WI38 (cell line): ENCODE data around the gene DHDH.
"Not testable (repeated sequence)": the region's sequence is repeated elsewhere in the genome, so short reads cannot be mapped to it uniquely, and the experiment has no call there.

Source experiments
- H3K4me3 ChIP-seq: 2 replicates; pipeline ENCODE4 v1.5.1; 2011; ENCODE audit warnings: low read depth, mild to moderate bottlenecking, control low read depth, low read length
- TF ChIP-seq, protein P1 (sequence below): IDR thresholded peaks from 2 replicates; pipeline ENCODE4 v1.5.1; 2012; ENCODE audit warnings: low read depth, mild to moderate bottlenecking, control low read depth, low read length

DHDH gene

DNA sequence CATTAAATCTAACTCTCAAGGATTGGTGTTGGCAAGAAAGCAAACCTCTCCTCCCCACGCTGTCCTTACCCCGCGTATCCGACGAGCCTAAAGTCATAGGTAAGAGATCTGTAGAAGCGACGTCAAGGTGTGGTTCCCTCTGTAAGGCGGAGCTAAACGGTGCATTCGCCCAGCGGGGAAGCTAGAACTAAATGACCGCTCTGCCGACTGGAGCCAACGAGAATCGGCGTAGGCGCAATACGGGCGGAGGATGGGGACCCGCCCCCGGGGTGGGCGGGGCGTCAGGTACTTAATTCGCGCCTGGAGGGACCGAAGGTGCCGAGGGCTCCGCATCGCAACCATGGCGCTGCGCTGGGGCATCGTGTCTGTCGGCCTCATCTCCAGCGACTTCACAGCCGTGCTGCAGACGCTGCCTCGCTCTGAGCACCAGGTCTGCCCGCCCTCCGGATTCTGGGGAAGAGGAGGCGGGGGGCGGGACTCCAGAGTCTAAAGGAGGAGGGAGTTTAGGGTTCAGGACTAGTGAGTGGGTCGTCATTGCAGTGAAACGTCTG is at the start of gene DHDH:
Gene DHDH, plus strand, starts transcription at position 318 of the 551 bp plus-strand sequence. Its CDS starts 23 bp downstream, at position 341.
- TF ChIP-seq, protein P1, sequence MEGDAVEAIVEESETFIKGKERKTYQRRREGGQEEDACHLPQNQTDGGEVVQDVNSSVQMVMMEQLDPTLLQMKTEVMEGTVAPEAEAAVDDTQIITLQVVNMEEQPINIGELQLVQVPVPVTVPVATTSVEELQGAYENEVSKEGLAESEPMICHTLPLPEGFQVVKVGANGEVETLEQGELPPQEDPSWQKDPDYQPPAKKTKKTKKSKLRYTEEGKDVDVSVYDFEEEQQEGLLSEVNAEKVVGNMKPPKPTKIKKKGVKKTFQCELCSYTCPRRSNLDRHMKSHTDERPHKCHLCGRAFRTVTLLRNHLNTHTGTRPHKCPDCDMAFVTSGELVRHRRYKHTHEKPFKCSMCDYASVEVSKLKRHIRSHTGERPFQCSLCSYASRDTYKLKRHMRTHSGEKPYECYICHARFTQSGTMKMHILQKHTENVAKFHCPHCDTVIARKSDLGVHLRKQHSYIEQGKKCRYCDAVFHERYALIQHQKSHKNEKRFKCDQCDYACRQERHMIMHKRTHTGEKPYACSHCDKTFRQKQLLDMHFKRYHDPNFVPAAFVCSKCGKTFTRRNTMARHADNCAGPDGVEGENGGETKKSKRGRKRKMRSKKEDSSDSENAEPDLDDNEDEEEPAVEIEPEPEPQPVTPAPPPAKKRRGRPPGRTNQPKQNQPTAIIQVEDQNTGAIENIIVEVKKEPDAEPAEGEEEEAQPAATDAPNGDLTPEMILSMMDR, result no peak
- peak within 1 kb of the TSS; percentile 57 for H3K4me3 ChIP-seq

DNA sequence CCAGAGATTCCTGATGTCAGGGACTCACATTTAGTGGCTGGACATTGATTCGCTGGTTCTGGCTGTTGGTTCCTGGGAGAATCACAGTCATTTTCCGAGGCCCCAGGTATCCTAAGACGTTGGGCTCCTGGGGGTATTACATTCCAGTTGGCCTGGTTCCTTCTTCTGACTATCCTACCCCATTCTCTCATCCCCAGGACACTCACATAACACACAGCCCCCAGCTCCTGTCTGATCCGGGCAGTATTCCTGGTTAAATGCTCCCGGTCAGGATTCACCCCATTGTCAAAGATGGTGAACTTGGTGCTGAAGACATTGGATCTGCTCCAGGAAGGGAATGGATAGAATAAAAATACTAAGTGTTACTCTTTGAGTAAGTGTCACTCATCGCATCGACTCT is 49.8 kb upstream of the DHDH start:
- TF ChIP-seq, protein P1, result no peak
- H3K4me3 ChIP-seq, result no peak overlapping the region

DNA sequence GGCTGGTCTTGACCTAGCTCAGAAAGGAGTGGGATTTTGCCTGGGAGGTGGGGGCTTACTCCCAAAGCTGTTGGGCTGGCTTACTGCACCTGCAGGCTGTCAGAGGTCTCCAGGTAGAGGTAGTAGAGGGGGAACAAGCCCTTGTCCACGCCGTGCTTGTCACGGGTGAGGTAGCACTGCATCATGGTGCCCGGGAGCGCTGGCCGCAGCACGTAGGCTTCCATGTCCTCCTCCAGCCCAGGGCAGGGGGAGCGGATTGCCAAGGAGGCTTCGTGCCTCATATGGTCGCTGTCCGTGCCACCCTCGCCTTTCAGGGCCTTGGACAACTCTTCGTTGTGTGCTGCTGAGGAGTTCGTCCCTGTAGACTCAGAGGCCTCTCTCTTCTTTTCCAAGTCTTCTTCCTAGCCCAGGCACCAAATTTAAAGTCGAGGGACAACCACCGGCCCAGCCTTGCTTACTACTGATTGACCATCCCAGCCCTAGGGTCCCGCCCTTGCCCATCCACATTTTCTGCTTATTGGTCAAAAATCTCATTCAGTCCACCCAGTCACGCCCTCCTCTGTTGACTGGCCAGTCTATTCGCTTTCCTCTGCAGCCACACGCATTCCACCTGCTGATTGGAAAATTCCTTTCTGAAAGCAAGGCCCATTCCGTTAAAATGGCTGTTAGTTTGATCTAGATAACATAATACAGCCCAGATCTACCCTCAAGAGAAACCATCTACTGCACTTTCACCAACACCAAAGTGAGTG is 45.5 kb upstream of the DHDH start:
- no peak overlapping the region for H3K4me3 ChIP-seq
- TF ChIP-seq, protein P1, result no peak

DNA sequence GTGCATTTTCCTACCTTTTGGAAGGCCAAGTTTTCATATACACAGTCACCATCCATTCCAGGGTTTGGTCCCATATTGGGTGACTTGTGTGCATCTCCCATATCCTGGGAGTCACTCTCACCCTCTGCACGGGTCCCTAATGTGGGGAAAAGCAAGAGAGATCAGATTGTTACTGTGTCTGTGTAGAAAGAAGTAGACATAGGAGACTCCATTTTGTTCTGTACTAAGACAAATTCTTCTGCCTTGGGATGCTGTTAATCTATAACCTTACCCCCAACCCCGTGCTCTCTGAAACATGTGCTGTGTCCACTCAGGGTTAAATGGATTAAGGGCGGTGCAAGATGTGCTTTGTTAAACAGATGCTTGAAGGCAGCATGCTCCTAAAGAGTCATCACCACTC is 44.0 kb upstream of the DHDH start:
- H3K4me3 ChIP-seq, result not testable (repeated sequence)

DNA sequence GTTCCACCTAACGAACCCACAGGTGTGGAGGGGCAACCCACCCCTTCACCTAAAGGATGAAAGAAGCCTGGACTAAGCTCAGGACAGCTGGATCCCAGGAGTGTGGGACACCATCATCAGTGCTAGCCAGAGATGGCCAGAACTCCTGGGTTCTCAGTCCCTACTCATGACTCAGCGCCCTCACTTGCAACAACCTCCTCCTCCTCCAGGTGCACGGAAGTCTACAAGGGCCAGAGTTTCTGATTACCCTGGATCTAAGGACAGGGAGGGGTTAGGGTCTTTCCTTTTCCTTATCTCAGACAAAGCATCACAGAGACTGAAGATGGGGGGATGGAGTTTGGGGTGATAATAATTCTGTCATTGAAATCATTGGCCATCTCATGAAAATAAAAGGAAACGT is 42.9 kb upstream of the DHDH start:
- TF ChIP-seq, protein P1, result no peak
- no peak overlapping the region for H3K4me3 ChIP-seq

DNA sequence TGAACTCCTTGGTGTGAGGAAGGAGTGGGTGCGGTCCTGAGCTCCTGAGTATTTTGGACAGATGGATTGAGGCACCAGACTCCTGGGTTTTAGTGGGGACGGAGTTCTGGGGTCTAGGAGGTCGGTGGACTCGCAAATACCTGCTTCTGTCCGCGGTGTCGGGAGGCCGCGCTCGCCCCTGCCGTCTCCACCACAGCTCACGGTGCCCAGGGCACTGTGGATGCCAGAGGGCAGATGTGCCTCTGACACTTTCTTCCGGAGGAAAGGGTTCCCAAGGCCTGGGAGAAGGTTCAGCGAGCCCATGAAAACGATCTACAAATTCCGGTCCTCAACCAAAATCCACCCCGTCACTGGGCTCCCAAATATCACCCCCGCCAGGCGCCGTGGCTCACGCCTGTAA is 38.3 kb upstream of the DHDH start:
- H3K4me3 ChIP-seq, result no peak overlapping the region
- TF ChIP-seq, protein P1, result no peak

DNA sequence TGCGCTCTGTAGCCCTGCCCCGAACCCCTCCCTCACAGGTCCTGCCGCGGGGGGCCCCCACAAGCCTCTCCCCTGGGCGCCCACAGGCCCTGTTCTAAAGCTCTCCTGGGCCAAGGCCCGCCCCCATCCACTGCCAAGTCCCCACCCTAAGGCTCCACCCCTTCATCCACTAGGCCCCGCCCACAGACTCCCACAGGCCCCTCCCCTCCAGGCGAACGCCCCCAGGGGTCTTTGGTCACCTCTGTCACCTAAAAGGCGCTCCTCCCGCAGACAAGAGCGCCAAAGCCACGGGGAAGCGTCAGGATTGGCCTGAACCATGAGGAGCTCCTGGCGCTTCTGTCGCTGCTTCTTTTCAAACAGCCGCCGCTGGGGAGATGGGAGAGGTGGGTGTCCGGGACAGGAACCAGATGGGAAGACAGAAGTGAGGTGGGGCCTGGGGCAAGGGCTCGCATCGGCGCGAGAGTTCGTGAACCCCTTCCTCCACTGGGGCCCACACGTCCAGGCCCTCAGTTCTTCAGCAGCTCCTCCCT is 37.2 kb upstream of the DHDH start:
- TF ChIP-seq, protein P1, result no peak
- no peak overlapping the region for H3K4me3 ChIP-seq

DNA sequence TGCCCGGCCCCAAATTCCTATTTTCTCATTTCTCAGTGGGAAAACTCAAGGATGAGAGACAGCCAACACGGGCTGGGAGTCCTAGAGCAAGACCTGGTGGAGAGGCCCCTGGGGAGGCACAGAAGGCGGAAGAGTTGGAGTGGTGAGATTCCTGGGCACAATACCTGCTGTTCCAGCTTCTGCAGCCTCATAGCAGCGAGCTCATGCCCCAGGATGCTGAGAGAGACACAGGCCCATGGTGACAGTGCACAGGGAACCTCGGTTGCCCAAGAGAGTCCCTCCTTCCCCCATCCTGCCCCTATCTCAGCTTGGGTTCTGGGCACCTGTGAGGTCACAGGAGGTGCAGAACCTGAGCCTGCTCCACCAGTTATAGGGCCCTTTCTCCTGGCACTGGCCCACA is 36.3 kb upstream of the DHDH start:
- TF ChIP-seq, protein P1, result no peak
- no peak overlapping the region for H3K4me3 ChIP-seq

DNA sequence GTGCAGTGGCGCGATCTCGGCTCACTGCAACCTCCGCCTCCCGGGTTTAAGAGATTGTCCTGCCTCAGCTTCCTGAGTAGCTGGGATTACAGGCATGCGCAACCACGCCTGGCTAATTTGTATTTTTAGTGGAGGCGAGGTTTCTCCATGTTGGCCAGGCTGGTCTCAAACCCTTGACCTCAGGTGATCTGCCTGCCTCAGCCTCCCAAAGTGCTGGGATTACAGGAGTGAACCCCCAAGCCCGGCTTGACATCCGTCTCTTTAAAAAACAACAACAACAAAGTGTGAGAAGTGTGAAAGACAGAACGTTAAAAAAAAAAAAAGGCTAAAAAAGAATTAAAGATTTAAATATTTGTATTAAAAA is 34.1 kb upstream of the DHDH start:
- peak overlapping the region; percentile 98 for H3K4me3 ChIP-seq
